Measurements from ENCODE around the gene TLE3.

Gene TLE3

DNA sequence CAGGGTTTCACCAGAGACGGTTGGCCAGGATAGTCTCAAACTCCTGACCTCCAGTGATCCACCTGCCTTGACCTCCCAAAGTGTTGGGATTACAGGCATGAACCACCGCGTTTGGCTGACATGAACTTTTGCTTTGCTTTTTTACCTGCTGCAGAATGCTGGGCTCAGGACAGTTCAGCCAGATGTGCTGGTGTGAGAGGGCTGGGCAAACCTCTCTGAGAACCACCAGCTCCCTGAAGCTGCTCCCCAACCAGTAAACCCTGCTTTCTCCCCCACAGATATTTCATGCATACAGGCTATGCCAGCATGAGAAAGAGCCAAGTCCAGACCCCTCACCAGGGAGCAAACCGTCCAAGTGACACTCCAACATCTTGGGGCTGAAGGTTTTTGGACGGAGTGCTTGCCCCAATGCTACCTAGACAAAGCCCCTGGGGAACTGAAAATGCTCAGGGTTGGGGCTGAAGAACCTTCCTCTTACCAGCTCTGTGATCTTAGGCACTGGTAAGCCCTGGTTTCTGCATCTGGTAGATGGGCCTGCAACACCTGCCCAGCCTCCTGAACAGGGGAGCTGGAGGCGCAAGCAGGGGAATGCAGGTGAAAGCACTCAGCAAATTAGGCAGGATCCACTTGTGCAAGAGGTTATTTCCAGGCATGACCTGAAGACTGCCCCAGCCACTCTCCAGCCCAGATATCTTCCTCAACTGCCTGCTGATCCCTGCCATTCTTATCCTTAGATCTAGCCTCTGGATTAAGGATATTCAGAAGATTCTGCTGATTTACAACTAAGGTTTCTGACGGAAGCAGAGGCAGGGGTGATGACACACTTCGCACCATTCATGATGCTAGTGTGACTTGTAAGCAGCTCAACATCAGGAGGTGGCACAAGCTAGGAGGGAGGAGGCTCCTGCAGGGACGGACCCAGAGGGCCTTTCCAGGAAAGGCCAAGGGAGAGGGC is 78.8 kb downstream of the TLE3 start:
- Histone ChIP-seq H3K4me1 (peaks cover 19 to 52% (median 39%) of the 10 kb centered on the region in 10 experiments), H3K9me3 (replicated peaks in 1 of 11) (peaks cover 5 to 23% (median 15%) of the 10 kb centered on the region in 11 experiments; a peak in 17 of 22 replicates), H3K36me3 (no peaks in the 10 kb centered on the region), H4K20me1 (peaks cover 0 to 7% (median 0%) of the 10 kb centered on the region in 11 experiments; a peak in 1 of 22 replicates), H3K9ac (no peak overlapping the region), H3K27ac (no peak overlapping the region), H3K4me2 (no peak overlapping the region), H3K4me3 (no peak overlapping the region), H3K27me3 (peaks cover 0 to 12% (median 0%) of the 10 kb centered on the region in 11 experiments; a peak in 2 of 22 replicates)
- no peak for TF ChIP-seq Cebpa-rat (IDR thresholded peaks at IDR 0.05)

DNA sequence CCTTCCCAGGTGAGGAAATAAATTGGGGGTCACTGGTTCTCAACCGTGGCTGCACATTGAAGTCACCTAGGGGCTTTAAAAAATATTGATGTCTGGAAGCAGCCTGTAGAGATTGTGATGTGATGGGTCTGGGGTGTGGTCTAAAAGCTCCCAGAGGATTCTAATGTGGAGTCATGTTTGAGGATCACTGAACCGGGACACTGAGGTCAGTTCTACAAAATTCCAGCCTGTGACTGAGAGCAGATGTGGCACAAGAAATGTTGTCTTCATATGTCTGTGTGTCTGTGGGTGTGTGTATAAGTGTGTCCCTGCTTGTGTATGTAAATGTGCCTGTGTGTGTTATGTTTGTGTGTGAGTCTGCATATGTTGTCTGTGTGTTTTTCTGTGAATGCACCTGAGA is 79.9 kb downstream of the TLE3 start:
- Histone ChIP-seq H3K27ac (no peak overlapping the region), H3K4me2 (peak overlapping the region in 4 of 11 experiments; percentile 10 to 65 (median 20); a peak in 6 of 22 replicates), H4K20me1 (peaks cover 0 to 12% (median 0%) of the 10 kb centered on the region in 11 experiments; a peak in 1 of 22 replicates), H3K9ac (no peak overlapping the region), H3K36me3 (no peaks in the 10 kb centered on the region), H3K9me3 (replicated peaks in 1 of 11) (peaks cover 5 to 23% (median 15%) of the 10 kb centered on the region in 11 experiments; a peak in 17 of 22 replicates), H3K4me3 (no peak overlapping the region), H3K4me1 (peaks cover 12 to 42% (median 28%) of the 10 kb centered on the region in 10 experiments), H3K27me3 (peaks cover 0 to 12% (median 0%) of the 10 kb centered on the region in 11 experiments; a peak in 2 of 22 replicates)
- no peak for TF ChIP-seq Cebpa-rat (IDR thresholded peaks at IDR 0.05)

DNA sequence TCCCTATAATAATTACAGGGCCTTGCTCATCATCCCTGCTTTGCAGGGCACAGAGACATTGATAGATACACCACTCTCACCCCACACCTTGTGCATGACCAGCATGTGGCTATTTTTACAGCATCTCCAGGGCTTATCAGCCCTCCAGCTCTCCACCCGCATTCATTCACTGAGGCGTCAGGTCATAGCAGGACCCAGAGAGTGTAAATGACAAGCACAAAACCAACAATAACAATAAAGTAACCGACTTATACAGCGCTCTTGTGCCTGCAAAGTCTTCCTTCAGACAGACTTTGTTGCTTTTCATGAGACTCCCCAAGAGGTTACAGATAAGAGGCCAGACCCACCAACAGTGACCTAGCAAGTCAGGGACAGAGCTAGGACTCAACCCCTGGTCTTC is 80.7 kb downstream of the TLE3 start:
- Histone ChIP-seq H3K27me3 (peaks cover 0 to 12% (median 0%) of the 10 kb centered on the region in 11 experiments; a peak in 2 of 22 replicates), H4K20me1 (peaks cover 0 to 15% (median 0%) of the 10 kb centered on the region in 11 experiments; a peak in 1 of 22 replicates), H3K36me3 (no peaks in the 10 kb centered on the region), H3K27ac (no peak overlapping the region), H3K9ac (no peak overlapping the region), H3K4me1 (peaks cover 11 to 42% (median 28%) of the 10 kb centered on the region in 10 experiments; a peak in 18 of 20 replicates), H3K4me3 (no peak overlapping the region), H3K9me3 (replicated peaks in 1 of 11) (peaks cover 5 to 16% (median 11%) of the 10 kb centered on the region in 11 experiments; a peak in 17 of 22 replicates), H3K4me2 (peak overlapping the region in 4 of 11 experiments; percentile 22 to 65 (median 60); a peak in 5 of 22 replicates)
- TF ChIP-seq Cebpa-rat (IDR thresholded peaks at IDR 0.05), result no peak

DNA sequence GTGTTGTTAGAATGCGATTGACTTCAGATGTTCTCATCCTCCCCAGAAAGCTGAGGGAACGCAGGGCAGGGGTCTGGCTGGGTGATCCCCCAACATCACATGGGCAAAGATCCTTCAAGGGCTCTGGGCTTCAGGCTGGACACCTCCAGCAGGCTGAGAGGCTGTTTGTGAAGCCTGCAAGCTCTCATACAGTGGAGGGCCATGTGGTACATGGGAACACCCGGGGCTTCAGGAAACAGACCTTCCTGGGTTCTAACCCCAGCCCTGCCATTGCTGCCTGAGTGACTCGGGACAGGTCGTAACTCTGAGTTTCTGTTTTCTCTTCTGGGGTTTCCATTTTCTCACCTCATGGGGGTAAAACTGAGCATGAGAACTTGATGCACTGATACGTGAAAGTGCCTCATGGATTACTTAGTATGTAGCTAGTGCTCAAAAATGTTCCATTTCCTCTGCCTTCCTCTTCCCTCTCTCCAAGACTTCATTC is 81.2 kb downstream of the TLE3 start:
- Histone ChIP-seq H4K20me1 (peaks cover 0 to 15% (median 0%) of the 10 kb centered on the region in 11 experiments; a peak in 2 of 22 replicates), H3K36me3 (no peaks in the 10 kb centered on the region), H3K4me2 (peak overlapping the region in 7 of 11 experiments; percentile 6 to 65 (median 56); a peak in 11 of 22 replicates), H3K27me3 (peaks cover 0 to 12% (median 0%) of the 10 kb centered on the region in 11 experiments; a peak in 2 of 22 replicates), H3K4me1 (peaks cover 11 to 45% (median 28%) of the 10 kb centered on the region in 10 experiments; a peak in 18 of 20 replicates), H3K27ac (no peak overlapping the region), H3K4me3 (no peak overlapping the region), H3K9me3 (replicated peaks in 1 of 11) (peaks cover 5 to 13% (median 8%) of the 10 kb centered on the region in 11 experiments; a peak in 13 of 22 replicates), H3K9ac (no peak overlapping the region)
- no peak for TF ChIP-seq Cebpa-rat (IDR thresholded peaks at IDR 0.05)

DNA sequence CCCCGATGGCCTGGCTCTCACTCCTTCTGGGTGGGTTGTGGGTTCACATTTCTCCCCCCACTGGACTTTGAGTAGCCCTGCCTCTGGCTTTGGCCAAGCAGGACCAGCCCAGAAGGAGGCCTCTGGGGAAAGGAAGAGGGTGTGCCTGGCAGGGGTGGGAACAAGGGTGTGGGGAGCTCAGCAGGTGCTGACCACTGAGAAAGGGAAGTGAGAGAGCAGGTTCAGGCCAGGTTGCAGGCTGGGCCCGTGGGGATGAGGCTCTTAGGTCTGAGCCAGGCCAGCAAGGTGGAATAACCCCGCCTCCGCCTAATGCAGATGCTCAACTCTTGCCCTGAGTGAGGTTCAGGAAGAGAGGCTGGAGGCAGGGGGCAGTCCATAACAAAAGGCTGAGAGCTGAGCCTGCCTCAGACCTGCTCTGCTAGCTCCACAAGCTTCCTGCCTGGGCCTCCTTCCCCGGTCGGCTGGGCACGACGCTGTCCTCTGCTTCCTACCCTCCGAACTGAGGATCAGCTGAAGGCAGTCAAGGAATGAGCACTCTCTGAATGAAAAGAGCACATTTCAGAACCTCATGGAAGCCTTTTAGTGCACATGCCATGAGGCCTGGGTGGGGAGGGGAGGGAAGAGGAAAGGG is 82.7 kb downstream of the TLE3 start:
- Histone ChIP-seq H3K27ac (no peak overlapping the region), H3K27me3 (peaks cover 0 to 12% (median 0%) of the 10 kb centered on the region in 11 experiments; a peak in 2 of 22 replicates), H3K4me3 (no peak overlapping the region), H3K36me3 (no peaks in the 10 kb centered on the region), H3K9ac (no peak overlapping the region), H3K4me2 (peak overlapping the region; percentile 15 to 77 (median 60); a peak in 21 of 22 replicates), H4K20me1 (peaks cover 0 to 15% (median 0%) of the 10 kb centered on the region in 11 experiments; a peak in 2 of 22 replicates), H3K9me3 (replicated peaks in 1 of 11) (peaks cover 5 to 9% (median 8%) of the 10 kb centered on the region in 11 experiments; a peak in 12 of 22 replicates), H3K4me1 (peaks cover 11 to 45% (median 28%) of the 10 kb centered on the region in 10 experiments; a peak in 18 of 20 replicates)
- TF ChIP-seq Cebpa-rat (IDR thresholded peaks at IDR 0.05), result no peak

DNA sequence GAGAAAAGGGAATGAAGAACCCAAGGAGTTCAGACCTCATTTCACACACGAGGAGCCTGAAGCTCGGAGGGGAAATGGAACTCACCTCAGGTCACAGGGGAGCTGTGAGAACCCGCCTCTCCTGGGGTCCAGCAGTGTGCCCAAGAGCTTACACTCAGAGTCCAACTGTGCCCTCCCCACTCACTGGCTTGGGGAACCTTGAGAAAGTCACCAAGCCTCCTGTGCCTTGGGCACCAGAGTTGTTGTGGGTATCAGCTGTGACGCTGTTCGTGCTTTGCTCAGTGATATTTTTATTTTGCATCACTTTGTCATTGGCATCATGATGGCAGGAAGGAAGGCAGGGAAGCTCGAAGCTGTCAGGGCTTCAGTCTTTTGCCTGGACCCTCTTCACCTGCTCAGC is 83.4 kb downstream of the TLE3 start:
- H3K4me2 ChIP-seq, result peak overlapping the region in 9 of 11 experiments; percentile 44 to 77 (median 63); a peak in 16 of 22 replicates
- H3K4me3 ChIP-seq, result no peak overlapping the region
- H3K27me3 ChIP-seq, result peaks cover 0 to 12% (median 0%) of the 10 kb centered on the region in 11 experiments; a peak in 2 of 22 replicates
- peaks cover 11 to 45% (median 28%) of the 10 kb centered on the region in 10 experiments; a peak in 18 of 20 replicates for H3K4me1 ChIP-seq
- H3K36me3 ChIP-seq, result no peaks in the 10 kb centered on the region
- peaks cover 0 to 15% (median 0%) of the 10 kb centered on the region in 11 experiments; a peak in 2 of 22 replicates for H4K20me1 ChIP-seq
- H3K9ac ChIP-seq, result no peak overlapping the region
- no peak for TF ChIP-seq Cebpa-rat (IDR thresholded peaks at IDR 0.05)
- H3K27ac ChIP-seq, result no peak overlapping the region
- peaks cover 5 to 9% (median 8%) of the 10 kb centered on the region in 11 experiments; a peak in 12 of 22 replicates for H3K9me3 ChIP-seq (replicated peaks in 1 of 11)

DNA sequence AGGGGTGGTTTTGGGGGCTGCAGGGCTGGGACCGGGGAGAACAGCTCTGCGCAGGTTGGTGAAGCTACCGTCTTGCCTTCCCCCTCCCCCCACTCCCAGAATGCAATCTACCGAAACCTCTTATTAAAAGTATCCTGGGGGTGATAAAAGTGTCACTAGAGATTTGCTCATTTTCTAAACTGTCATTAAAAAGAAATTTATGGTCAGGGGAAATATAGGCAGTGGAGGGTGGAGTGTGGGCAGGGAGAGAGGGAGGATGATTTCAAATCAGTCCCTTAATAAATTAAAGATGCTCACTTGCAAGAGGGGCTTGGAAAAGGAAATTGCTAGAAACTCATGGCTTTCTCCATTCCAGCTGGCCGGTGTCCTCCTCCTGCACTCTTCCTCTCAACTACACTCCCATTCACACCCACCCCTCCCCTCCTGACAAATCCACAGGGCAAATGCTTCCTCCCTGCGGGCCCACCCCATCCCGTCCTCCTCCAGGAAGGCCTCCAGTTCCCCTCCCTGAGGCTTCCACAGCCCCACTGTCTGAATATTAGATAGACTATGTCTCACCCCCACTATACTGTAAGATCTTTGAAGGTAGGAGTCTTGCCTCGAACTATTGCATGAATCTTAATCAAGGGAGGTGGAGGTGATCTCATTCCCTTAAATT is 83.9 kb downstream of the TLE3 start:
- Histone ChIP-seq H3K4me2 (peak overlapping the region in 5 of 11 experiments; percentile 53 to 77 (median 63); a peak in 8 of 22 replicates), H3K36me3 (no peaks in the 10 kb centered on the region), H3K9ac (no peak overlapping the region), H3K4me1 (peaks cover 11 to 45% (median 28%) of the 10 kb centered on the region in 10 experiments; a peak in 18 of 20 replicates), H3K9me3 (replicated peaks in 1 of 11) (peaks cover 5 to 9% (median 8%) of the 10 kb centered on the region in 11 experiments; a peak in 12 of 22 replicates), H3K27ac (no peak overlapping the region), H3K27me3 (peaks cover 0 to 12% (median 0%) of the 10 kb centered on the region in 11 experiments; a peak in 2 of 22 replicates), H3K4me3 (no peak overlapping the region), H4K20me1 (peaks cover 0 to 15% (median 0%) of the 10 kb centered on the region in 11 experiments; a peak in 2 of 22 replicates)
- TF ChIP-seq Cebpa-rat (IDR thresholded peaks at IDR 0.05), result no peak

All from BLaER1 treated with 17β-estradiol and CSF1 and Interleukin-3, amounts not matched to agents 10 nM and 100 nM (cell line).